PC-3 (cell line): ENCODE data around the gene RABIF. TPM values are rescaled to one million over a fixed set of nuclear protein-coding genes. Genes with fewer than 3 reads are reported as not detected.

ENCODE experiments used
- ATAC-seq: fragments of 200-7000 bp; cut with Tn5 transposase; 2 replicates; pipeline ENCODE4 v1.9.1; 2020; ENCODE audit warnings: mild to moderate bottlenecking, moderate library complexity
- BruUV-seq: library from RNA; stranded (reverse); fragments of 400-500 nt; replicated peaks from 2 replicates; lab custom pipeline; 2021; lab: Mats Ljungman, UMichigan
- CTCF ChIA-PET: fragments of 300-600 bp; sonication (Branson Sonifier 250); formaldehyde crosslinking; loops from one replicate; lab custom pipeline; 2022; ENCODE audit warnings: antibody characterized with exemption; lab: Charles Lee
- POLR2A ChIA-PET: fragments of 300-600 bp; sonication (Branson Sonifier 250); formaldehyde crosslinking; loops from one replicate; lab custom pipeline; 2022; ENCODE audit warnings: antibody characterized with exemption; ENCODE audit not compliant: unreplicated experiment; lab: Charles Lee
- DNase-seq: peaks from one replicate; pipeline ENCODE4 v3.0.0-alpha.2; 2015
- H2AFZ ChIP-seq: fragments of 300-600 bp; sonication (generic); 2 replicates; pipeline ENCODE4 v1.6.0; 2016; ENCODE audit warnings: antibody characterized with exemption, low read length
- H3F3A ChIP-seq: fragments of 300-600 bp; sonication (generic); one replicate; pipeline ENCODE4 v1.6.0; 2017; ENCODE audit warnings: antibody characterized with exemption, low read length, control low read depth, mild to moderate bottlenecking; ENCODE audit not compliant: unreplicated experiment
- H3K27ac ChIP-seq: fragments of 300-600 bp; sonication (generic); 2 replicates; pipeline ENCODE4 v1.5.1; 2016; ENCODE audit warnings: mild to moderate bottlenecking, low read length
- H3K27me3 ChIP-seq: fragments of 300-600 bp; sonication (generic); 2 replicates; pipeline ENCODE4 v1.6.1; 2016; ENCODE audit warnings: low read length, mixed read lengths
- H3K36me3 ChIP-seq: fragments of 300-600 bp; sonication (generic); 2 replicates; pipeline ENCODE4 v1.6.1; 2016; ENCODE audit warnings: low read depth, mixed run types, low read length, mixed read lengths
- H3K4me1 ChIP-seq: fragments of 300-600 bp; sonication (generic); 2 replicates; pipeline ENCODE4 v1.5.1; 2016; ENCODE audit warnings: low read length; ENCODE audit not compliant: insufficient read depth
- H3K4me2 ChIP-seq: fragments of 300-600 bp; sonication (generic); 2 replicates; pipeline ENCODE4 v1.6.0; 2016; ENCODE audit warnings: low read length
- H3K4me3 ChIP-seq: fragments of 300-600 bp; sonication (generic); 2 replicates; pipeline ENCODE4 v1.5.1; 2016; ENCODE audit warnings: mild to moderate bottlenecking, low read length, mixed read lengths
- H3K79me2 ChIP-seq: fragments of 300-600 bp; sonication (generic); 2 replicates; pipeline ENCODE4 v1.6.1; 2017; ENCODE audit warnings: low read length, mixed read lengths
- H3K9ac ChIP-seq: fragments of 300-600 bp; sonication (generic); 2 replicates; pipeline ENCODE4 v1.6.0; 2016; ENCODE audit warnings: mild to moderate bottlenecking, low read length
- H3K9me2 ChIP-seq: fragments of 300-600 bp; sonication (generic); replicated peaks from 2 replicates; pipeline ENCODE4 v1.6.1; 2016; ENCODE audit warnings: mixed run types, low read length, mixed read lengths
- H3K9me3 ChIP-seq: fragments of 300-600 bp; sonication (generic); 2 replicates; pipeline ENCODE4 v1.6.1; 2016; ENCODE audit warnings: low read length, mixed read lengths
- H4K20me1 ChIP-seq: fragments of 300-600 bp; sonication (generic); 2 replicates; pipeline ENCODE4 v1.6.1; 2016; ENCODE audit warnings: low read length, mixed read lengths
- CTCF ChIP-seq: fragments of 300-600 bp; sonication (generic); conservative IDR thresholded peaks from 2 replicates; pipeline ENCODE4 v1.5.1; 2017; ENCODE audit warnings: antibody characterized with exemption, low read depth, mild to moderate bottlenecking, low read length
- EZH2 ChIP-seq: fragments of 300-600 bp; sonication (generic); IDR thresholded peaks from one replicate; pipeline ENCODE4 v1.6.1; 2017; ENCODE audit warnings: antibody characterized with exemption, mild to moderate bottlenecking, low read length; ENCODE audit not compliant: unreplicated experiment
- EZH2phosphoT487 ChIP-seq: fragments of 300-600 bp; sonication (generic); IDR thresholded peaks from 2 replicates; pipeline ENCODE4 v1.6.1; 2018; ENCODE audit warnings: mild to moderate bottlenecking, antibody characterized with exemption, low read length, borderline replicate concordance
- intact Hi-C: fragments of 100-400 bp; cut with micrococcal nuclease; formaldehyde crosslinking; loops from 2 replicates; pipeline ENCODE4 v1.9.0; 2023
- total RNA-seq: library from RNA; depleted of rRNA; stranded (reverse); fragments of >200 nt; gene quantifications from 2 replicates; pipeline ENCODE4 v1.2.3, GENCODE V29; 2014

Gene RABIF
- total RNA-seq, 1 experiment from 2014 or later, result 15.5 TPM

GRCh38 chr1:202862679-202863560 lies 26.0 kb downstream of the RABIF start:
- H3K9ac ChIP-seq, result no peak overlapping the region
- H3K4me2 ChIP-seq, result peak overlapping the region; percentile 86
- H3F3A ChIP-seq, result no peaks in the 10 kb centered on the region
- H3K27ac ChIP-seq, result no peak overlapping the region
- no peaks in the 10 kb centered on the region for H3K9me2 ChIP-seq
- no TSS peak for BruUV-seq
- ChIA-PET CTCF (no interaction called here), POLR2A (no interaction called here)
- ATAC-seq (no peak), DNase-seq (no peak)
- no peaks in the 10 kb centered on the region for H3K9me3 ChIP-seq
- intact Hi-C loops, result no loop called here
- no peaks in the 10 kb centered on the region for H3K27me3 ChIP-seq
- no peaks in the 10 kb centered on the region for H4K20me1 ChIP-seq
- TF ChIP-seq EZH2phosphoT487, result no peak
- no peak for TF ChIP-seq CTCF
- no peak for TF ChIP-seq EZH2
- H3K79me2 ChIP-seq, result 0 out of 2 replicates have a peak, but pooled peaks cover 6% of the 10 kb centered on the region
- peaks cover 14% of the 10 kb centered on the region; the same call in 1 of the 2 replicates for H3K4me1 ChIP-seq
- no peaks in the 10 kb centered on the region for H3K36me3 ChIP-seq
- no peak overlapping the region for H2AFZ ChIP-seq
- no peak overlapping the region for H3K4me3 ChIP-seq

GRCh38 chr1:202861420-202862132 lies 27.4 kb downstream of the RABIF start:
- Histone ChIP-seq H3K9ac (peak overlapping the region; percentile 67), H3K36me3 (peaks cover 5% of the 10 kb centered on the region; the same call in 1 of the 2 replicates), H3K4me3 (peak overlapping the region; percentile 88), H4K20me1 (no peaks in the 10 kb centered on the region), H3K4me2 (peak overlapping the region; percentile 86), H3K9me2 (no peaks in the 10 kb centered on the region), H3K27me3 (no peaks in the 10 kb centered on the region), H3K4me1 (peaks cover 14% of the 10 kb centered on the region; the same call in 1 of the 2 replicates), H2AFZ (peak overlapping the region; percentile 98), H3K79me2 (0 out of 2 replicates have a peak, but pooled peaks cover 6% of the 10 kb centered on the region), H3K27ac (no peak overlapping the region), H3K9me3 (no peaks in the 10 kb centered on the region), H3F3A (no peaks in the 10 kb centered on the region)
- peak; percentile 96 for ATAC-seq
- intact Hi-C loops, result loop anchor here (1.0 to 2.0 kb wide), 4 partner anchors 27 to 108 kb away; partner anchors contain the start of genes KLHL12 and PCAT6
- CTCF ChIA-PET, result interaction anchor here (0.6 kb wide), 1 partner anchor 91 kb away, joined by 4 read pairs; no protein-coding TSS in a partner anchor
- DNase-seq, result peak; percentile 97
- BruUV-seq, result TSS peak; percentile 82
- TF ChIP-seq EZH2 (no peak), EZH2phosphoT487 (no peak), CTCF (no peak)
- POLR2A ChIA-PET, result interaction anchor here (0.6 kb wide), 1 partner anchor 71 kb away, joined by 4 read pairs; no protein-coding TSS in a partner anchor
